Measurements from ENCODE around the gene TMEM238.

TMEM238 gene

GRCh38 chr19:55354698-55355212 is 29.3 kb downstream of the TMEM238 start, which contains the start of gene COX6B2:
COX6B2 (minus strand) TSS chr19:55354719; CDS start chr19:55354521, 198 bp downstream.
- DNase-seq: no peak

DNA sequence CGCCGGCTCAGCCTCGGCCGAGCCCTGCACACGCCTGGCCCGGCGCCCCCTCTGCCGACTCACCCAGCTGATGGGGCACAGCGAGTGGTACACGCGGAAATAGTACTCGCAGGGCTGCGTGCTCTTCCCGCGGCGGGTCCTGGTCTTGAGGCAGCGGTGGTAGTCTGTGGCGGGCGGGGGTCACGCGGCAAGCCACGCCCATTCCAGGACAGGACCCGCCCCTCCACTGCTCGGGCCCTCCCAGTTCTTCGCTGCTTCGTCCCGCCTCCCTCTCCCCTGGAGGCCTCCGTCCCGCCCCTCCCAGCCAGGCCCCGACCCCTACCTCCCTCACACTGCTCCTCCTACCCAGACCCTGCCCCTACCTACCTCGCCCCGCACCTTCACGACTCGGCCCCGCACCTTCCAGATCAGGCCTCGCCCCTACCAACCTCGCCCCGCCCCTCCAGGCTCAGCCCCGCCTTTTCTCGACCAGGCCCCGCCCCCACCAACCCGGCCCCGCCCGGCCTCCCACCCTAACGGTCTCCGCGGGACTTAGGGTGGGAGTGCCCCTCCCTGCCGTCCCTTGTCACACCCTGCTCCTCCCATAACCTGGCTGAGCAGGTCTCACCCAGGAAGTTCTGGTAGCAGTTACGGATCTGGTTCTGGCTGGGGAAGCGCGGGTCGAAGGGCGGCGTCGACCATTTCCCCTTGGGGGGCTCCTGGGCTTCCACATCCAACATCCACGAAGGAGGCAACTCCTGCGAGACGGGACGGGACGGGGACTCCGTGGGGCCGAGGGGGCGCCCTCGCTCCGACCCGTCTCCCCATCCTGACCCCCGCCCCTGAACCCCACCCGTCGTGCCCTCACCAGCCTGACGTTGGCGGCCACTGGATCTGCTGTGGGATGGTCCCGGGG is 30.0 kb downstream of the TMEM238 start:
- DNase-seq: peak in 1 of 2 experiments; percentile 60

- no peak for DNase-seq
These were observed 30.7 kb downstream of the TMEM238 start for GRCh38 chr19:55353356-55353802.

DNA sequence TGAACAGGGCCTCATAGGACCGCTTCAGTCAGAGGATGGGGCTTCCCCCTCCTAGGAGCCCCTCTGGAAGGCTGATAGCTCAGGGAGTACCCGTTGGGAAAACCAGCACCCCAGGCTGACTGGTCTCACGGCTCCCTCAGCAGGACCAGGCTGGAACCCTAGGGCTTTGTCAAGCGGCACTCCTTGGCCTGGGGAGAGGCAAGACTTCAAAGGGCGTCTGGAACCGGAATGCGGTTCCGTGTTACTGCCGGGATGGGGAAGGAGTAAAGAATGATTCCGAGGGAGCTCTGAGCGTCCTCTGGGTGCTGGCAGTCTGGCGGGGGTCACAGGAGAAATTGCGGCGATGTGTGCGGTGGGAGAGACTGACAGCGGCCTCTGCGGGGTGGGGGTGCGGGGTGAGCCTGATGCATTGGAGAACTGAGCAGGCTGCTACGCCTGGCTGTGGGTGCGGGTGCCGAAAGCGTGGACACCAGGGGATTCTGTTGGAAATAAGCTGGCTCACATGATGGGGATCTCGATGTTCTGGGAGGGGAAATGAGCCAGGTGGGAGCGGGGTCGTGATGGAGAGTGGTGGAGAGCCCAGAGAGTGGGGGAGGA is 31.4 kb downstream of the TMEM238 start:
- no peak for DNase-seq

DNA sequence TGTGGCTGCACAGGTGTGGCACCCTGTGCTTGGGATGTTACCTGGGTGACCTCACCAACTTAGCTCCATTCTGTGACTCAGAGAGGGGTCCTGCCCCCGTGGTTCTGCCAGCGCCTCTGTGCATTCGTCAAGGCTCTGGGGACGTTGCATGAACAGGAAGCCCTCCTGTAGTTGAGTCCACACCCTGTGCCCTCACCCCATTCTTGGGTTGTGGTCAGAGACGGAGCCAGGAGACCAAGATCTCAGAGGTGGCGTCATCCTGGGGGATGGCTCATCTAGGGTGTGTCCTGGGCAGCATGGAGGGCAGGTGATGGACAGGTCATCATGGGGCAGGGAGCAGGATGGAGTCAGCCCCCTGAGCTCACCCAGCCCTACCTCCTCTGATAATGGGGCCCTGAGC is 32.1 kb downstream of the TMEM238 start:
- DNase-seq: no peak

DNA sequence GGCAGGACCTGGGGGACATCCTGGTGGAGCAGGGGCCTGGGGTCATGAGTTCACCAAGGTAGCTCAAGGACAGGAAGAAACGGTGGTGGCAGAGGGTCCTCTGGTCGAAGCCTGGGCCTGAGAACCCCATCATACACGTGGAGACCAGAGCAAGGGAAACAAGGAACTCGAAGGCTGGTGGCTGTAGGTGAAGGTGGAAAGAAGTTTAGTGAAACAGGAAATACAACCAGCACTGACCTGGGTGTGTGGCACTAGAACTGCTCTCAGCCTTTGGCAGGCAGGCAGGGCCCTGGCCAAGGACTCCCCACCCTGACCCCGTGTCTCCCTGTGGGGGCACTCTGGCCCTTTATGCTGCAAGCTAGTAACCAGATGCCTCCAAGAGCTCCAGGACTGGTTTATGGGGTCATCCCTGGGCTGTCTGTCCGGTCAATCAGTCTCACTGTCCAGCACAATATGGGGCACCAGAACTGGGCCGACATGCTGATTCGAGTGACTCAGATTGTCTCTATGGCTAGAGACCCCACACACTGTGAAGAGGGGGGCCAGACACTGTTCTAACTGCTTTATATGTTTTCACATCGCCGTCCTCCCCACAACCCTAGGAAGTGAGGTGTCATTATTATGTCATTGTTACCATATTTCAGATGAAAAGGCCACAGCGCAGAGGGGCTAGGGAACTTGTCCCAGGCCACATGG is 33.3 kb downstream of the TMEM238 start:
- DNase-seq: no peak

DNA sequence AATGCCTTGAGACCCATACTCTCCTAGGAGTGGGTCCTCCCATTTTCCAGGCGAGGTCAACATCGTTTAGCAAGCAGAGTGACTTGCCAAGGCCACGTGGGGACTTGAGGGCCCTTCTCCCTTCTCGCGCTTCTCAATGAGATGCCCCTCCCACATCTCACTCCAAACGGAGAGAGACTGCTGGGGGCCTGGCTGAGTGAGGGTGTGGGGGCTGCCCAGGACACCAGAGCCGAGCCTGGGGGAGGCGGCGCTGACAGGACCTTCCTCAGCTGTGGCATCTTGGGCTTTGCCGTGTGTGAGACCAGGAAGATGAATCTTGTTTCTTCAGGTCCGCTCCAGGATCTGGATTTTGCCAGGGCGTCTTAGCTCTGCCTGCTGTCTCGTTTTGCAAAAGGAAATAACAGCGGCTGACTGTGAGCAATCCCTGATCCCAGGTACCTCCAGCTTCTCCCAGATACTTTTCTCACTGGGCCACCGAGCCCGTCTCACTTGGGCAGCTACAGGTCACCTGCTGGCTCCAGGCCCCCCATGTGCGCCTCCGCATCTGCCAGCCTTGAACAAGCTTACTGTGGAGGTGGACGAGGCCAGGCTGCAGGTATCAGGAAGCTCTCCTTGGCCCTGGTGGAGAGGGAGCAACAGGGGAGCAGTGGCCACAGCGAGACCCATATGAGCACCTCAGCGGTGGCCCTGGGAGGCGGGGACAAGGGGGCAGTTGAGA is 35.6 kb downstream of the TMEM238 start:
- no peak for DNase-seq

- DNase-seq: no peak
These were observed 36.6 kb downstream of the TMEM238 start for GRCh38 chr19:55347442-55348009.

GRCh38 chr19:55346725-55347441 is 37.2 kb downstream of the TMEM238 start:
- DNase-seq: no peak

DNA sequence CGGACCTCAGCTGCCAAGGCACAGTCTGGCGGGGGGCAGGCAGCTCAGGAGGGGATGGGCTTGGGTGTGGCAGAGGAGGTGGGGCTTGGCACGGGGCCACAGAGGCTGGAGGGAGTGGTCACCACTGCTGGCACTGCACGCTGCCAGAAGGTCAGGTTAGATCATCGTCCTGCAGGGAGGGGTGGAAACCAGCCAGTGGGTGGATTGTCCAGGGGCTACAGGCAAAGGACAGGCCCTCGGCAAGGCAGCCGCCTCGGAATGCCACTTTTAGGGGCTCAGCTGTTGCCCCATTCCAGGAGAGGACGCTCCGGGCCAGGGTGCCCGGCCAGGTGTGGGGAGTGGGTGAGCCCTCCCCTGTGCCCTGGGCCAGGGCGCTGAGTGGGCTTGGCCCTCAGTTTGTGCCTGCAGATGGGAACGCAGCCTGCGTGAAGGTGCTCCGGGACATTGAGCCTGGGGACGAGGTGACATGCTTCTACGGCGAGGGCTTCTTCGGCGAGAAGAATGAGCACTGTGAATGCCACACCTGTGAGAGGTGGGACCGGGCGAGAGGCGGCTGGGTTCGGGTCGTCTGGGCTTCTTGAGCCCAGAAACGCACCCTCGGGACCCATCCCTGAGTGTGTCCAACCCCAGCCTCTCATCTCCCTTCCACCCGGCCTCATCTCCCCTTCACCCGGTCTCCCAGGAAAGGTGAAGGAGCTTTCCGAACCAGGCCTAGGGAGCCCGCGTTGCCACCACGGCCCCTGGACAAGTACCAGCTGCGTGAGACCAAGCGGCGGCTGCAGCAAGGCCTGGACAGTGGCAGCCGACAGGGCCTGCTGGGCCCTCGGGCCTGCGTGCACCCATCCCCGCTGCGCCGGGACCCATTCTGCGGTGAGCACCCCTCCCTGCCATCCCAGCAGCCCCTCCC is 38.0 kb downstream of the TMEM238 start:
- no peak for DNase-seq

- DNase-seq: no peak
These were observed 38.8 kb downstream of the TMEM238 start for GRCh38 chr19:55345101-55345817.

DNA sequence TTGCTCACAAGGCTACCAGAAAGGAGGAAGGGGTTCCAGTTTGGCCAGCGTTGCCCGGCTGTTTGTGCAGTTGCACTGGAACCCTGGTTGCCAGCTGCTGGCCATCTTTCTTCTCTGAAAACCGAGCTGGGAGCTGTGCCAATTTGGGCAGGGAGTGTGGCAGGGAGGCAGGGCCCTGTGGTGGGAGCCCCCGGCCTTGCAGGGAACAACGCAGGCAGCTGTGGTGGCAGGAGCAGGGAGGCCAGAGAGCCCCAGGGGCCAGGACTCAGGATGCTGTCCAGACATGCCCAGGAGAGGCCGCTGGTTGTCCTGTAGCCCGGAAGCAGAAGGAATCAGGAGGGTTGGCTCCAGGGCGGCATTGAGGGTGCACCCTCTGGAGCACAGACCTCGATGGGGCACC is 39.6 kb downstream of the TMEM238 start:
- DNase-seq: no peak

GRCh38 chr19:55341595-55342531 is 42.2 kb downstream of the TMEM238 start:
- no peak for DNase-seq

- peak; percentile 74 to 81 for DNase-seq
These were observed 42.9 kb downstream of the TMEM238 start for GRCh38 chr19:55341171-55341588.

- peak; percentile 54 to 74 for DNase-seq
These were observed 43.3 kb downstream of the TMEM238 start for GRCh38 chr19:55340784-55341147.

- no peak for DNase-seq
These were observed 44.0 kb downstream of the TMEM238 start for GRCh38 chr19:55339889-55340783.

GRCh38 chr19:55339105-55339888 is 44.8 kb downstream of the TMEM238 start, which contains the start of gene KMT5C:
KMT5C (plus strand) TSS chr19:55339876; CDS start chr19:55341937, 2,061 bp downstream.
- peak; percentile 100 for DNase-seq

Measured in NCI-H524 (cell line).